ENCODE data around the gene ID3. TPM values are rescaled to one million over a fixed set of nuclear protein-coding genes. Genes with fewer than 3 reads are reported as not detected.
A peak's percentile ranks its signal among the peaks of the same experiment; 100 is the strongest.

The ID3 gene
- total RNA-seq, 1 experiment from 2014 or later = 92.5 TPM

DNA sequence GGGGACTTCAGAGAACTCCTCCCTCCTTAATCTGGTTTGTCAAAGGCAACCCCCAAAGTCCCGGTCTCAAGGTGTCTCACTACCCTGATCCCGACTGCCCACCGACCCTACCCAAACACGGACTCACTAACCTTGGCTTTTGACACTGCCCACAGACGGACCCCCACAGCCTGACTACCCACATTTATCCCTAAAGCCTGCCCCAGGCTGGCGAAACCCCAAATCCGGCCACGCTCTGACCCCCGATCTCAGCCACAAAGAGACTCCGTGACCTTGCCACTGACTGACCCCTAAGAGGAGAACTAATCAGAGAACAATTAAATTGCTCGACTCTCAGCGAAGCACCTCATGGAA is 5.2 kb downstream of the ID3 start:
- no peak for DNase-seq
- Histone ChIP-seq H3K9me3 (ENCODE audit: low read length) (no peaks in the 10 kb centered on the region), H3K27ac (ENCODE audit: low read length) (peak overlapping the region; percentile 30), H3K9ac (ENCODE audit: low read length) (peak overlapping the region; percentile 61), H3K4me2 (ENCODE audit: low read length) (peak overlapping the region; percentile 75), H3K4me1 (ENCODE audit: insufficient read depth, low read length) (peaks cover 41% of the 10 kb centered on the region), H2AFZ (ENCODE audit: low read length) (peak overlapping the region; percentile 62), H3K36me3 (ENCODE audit: low read depth, low read length) (no peaks in the 10 kb centered on the region), H4K20me1 (ENCODE audit: low read length) (no peaks in the 10 kb centered on the region), H3K79me2 (ENCODE audit: low read length) (peaks cover 11% of the 10 kb centered on the region; the same call in 1 of the 2 replicates), H3K9me2 (replicated peaks; ENCODE audit: low read length) (no peaks in the 10 kb centered on the region), H3K27me3 (ENCODE audit: low read length) (no peaks in the 10 kb centered on the region), H3F3A (ENCODE audit: low read length, unreplicated experiment) (no peaks in the 10 kb centered on the region), H3K4me3 (ENCODE audit: low read length) (peak overlapping the region; percentile 64)
- ChIA-PET POLR2A (ENCODE audit: unreplicated experiment) (interaction anchor here (0.6 to 1.1 kb wide), 4 partner anchors 10 to 185 kb away, joined by 3 to 8 read pairs (median 4); partner anchors contain the start of gene ZNF436), CTCF (interaction anchor here (0.6 to 2.5 kb wide), 10 partner anchors 15 to 1068 kb away, joined by 3 to 14 read pairs (median 6); no protein-coding TSS in a partner anchor)
- intact Hi-C loops (cut with micrococcal nuclease) = no loop called here
- TF ChIP-seq, protein P1, sequence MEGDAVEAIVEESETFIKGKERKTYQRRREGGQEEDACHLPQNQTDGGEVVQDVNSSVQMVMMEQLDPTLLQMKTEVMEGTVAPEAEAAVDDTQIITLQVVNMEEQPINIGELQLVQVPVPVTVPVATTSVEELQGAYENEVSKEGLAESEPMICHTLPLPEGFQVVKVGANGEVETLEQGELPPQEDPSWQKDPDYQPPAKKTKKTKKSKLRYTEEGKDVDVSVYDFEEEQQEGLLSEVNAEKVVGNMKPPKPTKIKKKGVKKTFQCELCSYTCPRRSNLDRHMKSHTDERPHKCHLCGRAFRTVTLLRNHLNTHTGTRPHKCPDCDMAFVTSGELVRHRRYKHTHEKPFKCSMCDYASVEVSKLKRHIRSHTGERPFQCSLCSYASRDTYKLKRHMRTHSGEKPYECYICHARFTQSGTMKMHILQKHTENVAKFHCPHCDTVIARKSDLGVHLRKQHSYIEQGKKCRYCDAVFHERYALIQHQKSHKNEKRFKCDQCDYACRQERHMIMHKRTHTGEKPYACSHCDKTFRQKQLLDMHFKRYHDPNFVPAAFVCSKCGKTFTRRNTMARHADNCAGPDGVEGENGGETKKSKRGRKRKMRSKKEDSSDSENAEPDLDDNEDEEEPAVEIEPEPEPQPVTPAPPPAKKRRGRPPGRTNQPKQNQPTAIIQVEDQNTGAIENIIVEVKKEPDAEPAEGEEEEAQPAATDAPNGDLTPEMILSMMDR (conservative IDR thresholded peaks at IDR 0.05; ENCODE audit: low read depth, low read length) = no peak
- no peak for TF ChIP-seq EZH2phosphoT487 (IDR thresholded peaks at IDR 0.05; ENCODE audit: borderline replicate concordance, low read length)
- ATAC-seq = no peak
- BruUV-seq (replicated peaks) = no TSS peak

DNA sequence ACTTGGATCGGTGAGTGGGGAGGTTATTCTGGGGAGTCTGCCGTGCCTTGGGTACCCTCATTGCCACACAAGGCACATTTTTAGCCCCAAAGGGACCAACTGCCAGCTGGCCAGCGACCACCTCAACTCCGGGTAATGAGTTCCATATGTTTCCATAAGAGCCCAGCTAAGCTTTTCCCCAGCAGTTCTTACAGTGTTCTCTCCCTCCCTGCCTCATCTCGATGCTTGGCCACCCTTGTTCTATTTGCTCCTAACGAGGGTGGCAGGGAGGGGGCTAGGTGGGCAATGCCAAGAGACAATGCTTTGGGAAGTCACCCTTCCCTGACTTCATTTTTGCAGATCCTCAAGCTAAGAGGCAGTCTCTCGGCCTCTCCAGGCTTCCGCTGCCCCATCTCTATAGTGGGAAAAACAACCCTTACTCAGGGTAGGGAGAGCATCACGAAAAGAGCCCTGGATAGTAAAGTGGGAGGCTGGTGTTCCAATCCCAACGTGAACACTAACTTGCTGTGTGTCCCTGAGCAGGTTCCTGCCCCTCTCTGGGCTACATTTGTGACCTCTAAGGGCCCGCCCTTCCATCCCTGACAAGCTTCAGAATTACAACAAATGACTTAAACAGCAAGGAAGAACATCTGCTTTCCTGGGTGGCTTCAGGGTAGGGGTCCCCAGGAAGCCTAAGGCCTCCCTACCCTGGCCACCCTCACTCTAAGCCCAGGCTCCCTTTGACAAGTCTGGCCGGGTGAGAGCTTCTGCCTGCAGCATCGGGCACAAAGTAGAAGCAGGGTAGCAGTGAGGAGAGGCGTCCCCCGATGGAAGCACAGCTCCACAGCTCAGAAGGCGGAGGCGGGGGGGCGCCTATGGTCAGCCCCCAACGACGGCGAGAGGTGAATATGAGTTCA is 5.8 kb downstream of the ID3 start:
- TF ChIP-seq, protein P1 (conservative IDR thresholded peaks at IDR 0.05; ENCODE audit: low read depth, low read length) = no peak
- TF ChIP-seq EZH2phosphoT487 (IDR thresholded peaks at IDR 0.05; ENCODE audit: borderline replicate concordance, low read length) (no peak), EZH2 (IDR thresholded peaks at IDR 0.05; ENCODE audit: low read length, unreplicated experiment) (no peak)
- DNase-seq (no peak), ATAC-seq (no peak)
- Histone ChIP-seq H3K4me1 (ENCODE audit: insufficient read depth, low read length) (peaks cover 38% of the 10 kb centered on the region), H3F3A (ENCODE audit: low read length, unreplicated experiment) (no peaks in the 10 kb centered on the region), H3K27me3 (ENCODE audit: low read length) (no peaks in the 10 kb centered on the region), H3K36me3 (ENCODE audit: low read depth, low read length) (no peaks in the 10 kb centered on the region), H4K20me1 (ENCODE audit: low read length) (no peaks in the 10 kb centered on the region), H2AFZ (ENCODE audit: low read length) (no peak overlapping the region), H3K27ac (ENCODE audit: low read length) (no peak overlapping the region), H3K9ac (ENCODE audit: low read length) (no peak overlapping the region), H3K4me2 (ENCODE audit: low read length) (no peak overlapping the region), H3K4me3 (ENCODE audit: low read length) (no peak overlapping the region), H3K79me2 (ENCODE audit: low read length) (peaks cover 6% of the 10 kb centered on the region; the same call in 1 of the 2 replicates), H3K9me3 (ENCODE audit: low read length) (no peaks in the 10 kb centered on the region), H3K9me2 (replicated peaks; ENCODE audit: low read length) (no peaks in the 10 kb centered on the region)
- no TSS peak for BruUV-seq (replicated peaks)
- intact Hi-C loops (cut with micrococcal nuclease) = no loop called here
- CTCF ChIA-PET = no interaction called here
- POLR2A ChIA-PET (ENCODE audit: unreplicated experiment) = no interaction called here

DNA sequence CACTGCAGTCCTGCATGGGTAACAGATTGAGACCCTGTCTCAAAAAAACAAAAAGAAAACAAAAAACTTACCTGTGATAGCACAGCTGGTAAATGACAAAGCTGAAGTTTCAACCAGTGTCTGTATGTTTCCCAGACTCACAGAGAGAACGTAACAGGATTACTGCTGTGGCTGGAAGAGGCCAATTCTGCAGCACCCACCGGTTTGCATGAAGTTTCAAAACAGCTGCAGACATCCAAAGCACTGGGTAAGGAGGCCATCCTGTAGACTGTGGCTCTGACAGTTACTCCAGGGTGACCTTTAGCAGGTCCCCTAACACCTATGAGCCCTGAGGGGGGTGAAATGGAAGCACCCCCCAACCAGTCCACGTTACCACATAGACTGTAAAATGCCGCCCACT is 7.5 kb downstream of the ID3 start:
- TF ChIP-seq EZH2 (IDR thresholded peaks at IDR 0.05; ENCODE audit: low read length, unreplicated experiment) = no peak
- no peak for TF ChIP-seq EZH2phosphoT487 (IDR thresholded peaks at IDR 0.05; ENCODE audit: borderline replicate concordance, low read length)
- TF ChIP-seq, protein P1 (conservative IDR thresholded peaks at IDR 0.05; ENCODE audit: low read depth, low read length) = no peak
- intact Hi-C loops (cut with micrococcal nuclease) = no loop called here
- H3K9me2 ChIP-seq (replicated peaks; ENCODE audit: low read length) = no peaks in the 10 kb centered on the region
- H3K27me3 ChIP-seq (ENCODE audit: low read length) = no peaks in the 10 kb centered on the region
- POLR2A ChIA-PET (ENCODE audit: unreplicated experiment) = no interaction called here
- no peak overlapping the region for H3K4me3 ChIP-seq (ENCODE audit: low read length)
- no peaks in the 10 kb centered on the region for H4K20me1 ChIP-seq (ENCODE audit: low read length)
- no peak for DNase-seq
- H3K79me2 ChIP-seq (ENCODE audit: low read length) = no peaks in the 10 kb centered on the region
- no TSS peak for BruUV-seq (replicated peaks)
- no peaks in the 10 kb centered on the region for H3F3A ChIP-seq (ENCODE audit: low read length, unreplicated experiment)
- no peak overlapping the region for H3K4me2 ChIP-seq (ENCODE audit: low read length)
- H3K4me1 ChIP-seq (ENCODE audit: insufficient read depth, low read length) = peaks cover 23% of the 10 kb centered on the region
- no peak overlapping the region for H3K27ac ChIP-seq (ENCODE audit: low read length)
- H3K9ac ChIP-seq (ENCODE audit: low read length) = no peak overlapping the region
- no peak overlapping the region for H2AFZ ChIP-seq (ENCODE audit: low read length)
- no peaks in the 10 kb centered on the region for H3K9me3 ChIP-seq (ENCODE audit: low read length)
- ATAC-seq = no peak
- no peaks in the 10 kb centered on the region for H3K36me3 ChIP-seq (ENCODE audit: low read depth, low read length)
- CTCF ChIA-PET = no interaction called here
